ENCODE data around the gene SBNO2. TPM values are rescaled to one million over a fixed set of nuclear protein-coding genes. Genes with fewer than 3 reads are reported as not detected.

The SBNO2 gene
- total RNA-seq, 4 donors from 2014 or later: 26.4 to 71.0 (median 57.8) TPM

DNA sequence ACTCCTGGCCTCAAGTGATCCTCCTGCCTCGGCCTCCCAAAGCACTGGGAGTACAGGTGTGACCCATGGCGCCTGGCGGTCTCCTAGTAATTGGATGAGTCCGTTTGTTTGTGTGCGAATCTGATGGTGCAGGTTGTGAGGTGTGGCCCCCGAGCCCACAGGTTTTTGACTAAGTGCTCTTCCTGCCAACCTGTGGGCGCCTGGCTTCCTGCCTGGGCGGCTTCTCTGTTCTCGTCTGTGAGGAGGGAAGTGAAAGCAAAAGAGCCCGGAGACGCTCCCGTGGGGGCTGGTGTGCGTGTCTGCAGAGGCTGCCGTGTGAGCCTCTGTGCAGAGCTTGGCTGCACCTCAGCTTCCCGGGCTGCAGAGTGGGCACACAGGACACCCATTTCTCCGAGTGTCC lies 97.1 kb downstream of the SBNO2 start:
- peak; percentile 84 to 97 (median 96) for DNase-seq
- Histone ChIP-seq H3K36me3 (peaks cover 0 to 16% (median 0%) of the 10 kb centered on the region in 3 donors), H3K27me3 (no peaks in the 10 kb centered on the region), H3K9me3 (no peaks in the 10 kb centered on the region), H3K4me1 (peaks cover 0 to 62% (median 46%) of the 10 kb centered on the region in 4 donors), H3K4me3 (peak overlapping the region; percentile 13 to 40 (median 22)), H3K27ac (peak overlapping the region; percentile 37 to 90 (median 48))
- TF ChIP-seq, protein P1, sequence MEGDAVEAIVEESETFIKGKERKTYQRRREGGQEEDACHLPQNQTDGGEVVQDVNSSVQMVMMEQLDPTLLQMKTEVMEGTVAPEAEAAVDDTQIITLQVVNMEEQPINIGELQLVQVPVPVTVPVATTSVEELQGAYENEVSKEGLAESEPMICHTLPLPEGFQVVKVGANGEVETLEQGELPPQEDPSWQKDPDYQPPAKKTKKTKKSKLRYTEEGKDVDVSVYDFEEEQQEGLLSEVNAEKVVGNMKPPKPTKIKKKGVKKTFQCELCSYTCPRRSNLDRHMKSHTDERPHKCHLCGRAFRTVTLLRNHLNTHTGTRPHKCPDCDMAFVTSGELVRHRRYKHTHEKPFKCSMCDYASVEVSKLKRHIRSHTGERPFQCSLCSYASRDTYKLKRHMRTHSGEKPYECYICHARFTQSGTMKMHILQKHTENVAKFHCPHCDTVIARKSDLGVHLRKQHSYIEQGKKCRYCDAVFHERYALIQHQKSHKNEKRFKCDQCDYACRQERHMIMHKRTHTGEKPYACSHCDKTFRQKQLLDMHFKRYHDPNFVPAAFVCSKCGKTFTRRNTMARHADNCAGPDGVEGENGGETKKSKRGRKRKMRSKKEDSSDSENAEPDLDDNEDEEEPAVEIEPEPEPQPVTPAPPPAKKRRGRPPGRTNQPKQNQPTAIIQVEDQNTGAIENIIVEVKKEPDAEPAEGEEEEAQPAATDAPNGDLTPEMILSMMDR (IDR thresholded peaks at IDR 0.05): no peak
- TF ChIP-seq POLR2A (IDR thresholded peaks at IDR 0.05): peak in 1 of 2 donors; percentile 20

DNA sequence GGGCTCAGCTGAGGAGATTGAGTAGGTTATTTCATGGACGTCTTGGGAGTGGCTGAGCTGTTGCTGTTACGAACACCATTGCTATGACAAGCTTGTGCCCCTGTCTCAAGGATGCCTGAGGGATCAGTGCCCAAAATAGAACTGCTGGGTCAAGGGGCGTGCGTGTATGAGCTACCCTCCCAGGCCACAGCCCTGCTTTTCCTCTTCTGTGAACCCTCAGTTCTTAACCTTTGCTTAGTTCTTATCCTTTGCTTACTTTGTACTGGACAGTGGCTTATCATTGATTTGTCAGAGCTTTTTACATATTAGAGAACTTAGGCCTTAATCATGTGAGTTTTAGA lies 98.1 kb downstream of the SBNO2 start:
- peak in 1 of 3 donors; percentile 43 for DNase-seq
- no peak for TF ChIP-seq POLR2A (IDR thresholded peaks at IDR 0.05)
- TF ChIP-seq, protein P1 (IDR thresholded peaks at IDR 0.05): no peak
- H3K4me1 ChIP-seq: peaks cover 0 to 61% (median 39%) of the 10 kb centered on the region in 4 donors

DNA sequence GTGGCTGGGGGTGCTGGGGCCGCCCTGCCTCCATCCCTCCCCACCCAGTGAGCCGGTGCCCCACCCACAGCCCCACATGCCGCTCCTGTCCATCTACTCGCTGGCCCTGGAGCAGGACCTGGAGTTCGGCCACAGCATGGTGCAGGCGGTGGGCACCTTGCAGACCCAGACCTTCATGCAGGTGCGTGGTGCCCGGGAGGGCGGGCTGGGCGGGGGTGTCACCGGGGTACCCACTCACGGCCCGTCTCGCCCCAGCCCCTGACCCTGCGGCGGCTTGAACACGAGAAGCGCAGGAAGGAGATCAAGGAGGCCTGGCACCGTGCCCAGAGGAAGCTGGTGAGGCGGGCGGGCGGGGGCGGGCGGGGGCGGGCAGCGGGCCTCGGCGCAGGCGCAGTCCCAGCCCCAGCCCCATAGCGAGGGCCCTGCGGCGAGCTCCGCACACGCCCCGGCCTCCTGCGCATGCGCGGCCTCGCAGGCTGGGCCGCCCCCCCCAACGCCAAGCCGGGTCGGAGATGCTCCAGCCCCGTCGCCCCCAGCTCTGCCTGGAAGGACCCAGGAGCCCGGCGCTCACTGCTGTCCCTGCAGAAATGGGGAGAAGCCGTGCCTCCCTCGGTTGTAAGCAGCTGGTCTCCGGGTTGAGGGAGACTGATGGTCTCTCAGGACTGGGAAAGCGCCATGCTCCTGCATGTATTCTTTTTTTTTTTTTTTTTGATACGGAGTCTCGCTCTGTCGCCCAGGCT lies 99.4 kb downstream of the SBNO2 start:
- Histone ChIP-seq H3K27ac (peak overlapping the region; percentile 44 to 90 (median 50)), H3K9me3 (no peaks in the 10 kb centered on the region), H3K27me3 (peaks cover 0 to 16% of the 10 kb centered on the region in 2 donors), H3K4me1 (peaks cover 0 to 69% (median 44%) of the 10 kb centered on the region in 4 donors), H3K4me3 (peak overlapping the region in 3 of 4 donors; percentile 40 to 45 (median 42)), H3K36me3 (peaks cover 0 to under 1% (median 0%) of the 10 kb centered on the region in 3 donors)
- no peak for TF ChIP-seq POLR2A (IDR thresholded peaks at IDR 0.05)
- TF ChIP-seq, protein P1 (IDR thresholded peaks at IDR 0.05): no peak
- DNase-seq: peak; percentile 92 to 97 (median 94)

More for the DNA sequence above, 98.1 kb downstream of the SBNO2 start:
- H3K9me3 ChIP-seq: no peaks in the 10 kb centered on the region
- H3K36me3 ChIP-seq: peaks cover 0 to 13% (median 0%) of the 10 kb centered on the region in 3 donors
- no peak overlapping the region for H3K4me3 ChIP-seq
- H3K27me3 ChIP-seq: peaks cover 0 to 8% of the 10 kb centered on the region in 2 donors
- peak overlapping the region in 2 of 4 donors; percentile 45 to 90 for H3K27ac ChIP-seq

DNA sequence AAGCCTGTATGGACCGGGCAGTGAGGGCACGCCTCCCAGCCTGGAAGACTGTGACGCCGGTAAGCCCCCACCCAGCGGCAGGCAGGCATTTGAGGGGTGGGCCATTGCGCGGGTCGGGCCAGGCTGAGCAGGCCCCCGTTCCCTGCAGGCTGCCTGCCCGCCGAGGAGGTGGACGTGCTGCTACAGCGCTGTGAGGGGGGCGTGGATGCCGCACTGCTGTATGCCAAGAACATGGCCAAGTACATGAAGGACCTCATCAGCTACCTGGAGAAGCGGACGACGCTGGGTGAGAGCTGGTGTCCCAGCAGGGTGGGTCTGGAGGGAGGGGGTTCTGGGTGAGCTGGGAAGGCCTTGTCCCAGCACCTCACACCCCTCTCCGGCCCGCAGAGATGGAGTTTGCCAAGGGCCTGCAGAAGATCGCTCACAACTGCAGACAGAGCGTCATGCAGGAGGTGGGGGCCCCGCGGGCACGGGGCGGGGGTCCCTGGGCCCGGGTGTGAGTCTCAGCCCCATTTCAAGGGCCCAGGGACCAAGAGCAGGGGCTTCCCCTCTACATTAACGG lies 100.0 kb downstream of the SBNO2 start:
- no peaks in the 10 kb centered on the region for H3K36me3 ChIP-seq
- peaks cover 0 to 16% of the 10 kb centered on the region in 2 donors for H3K27me3 ChIP-seq
- peak overlapping the region in 3 of 4 donors; percentile 40 to 45 (median 42) for H3K4me3 ChIP-seq
- peaks cover 0 to 70% (median 46%) of the 10 kb centered on the region in 4 donors for H3K4me1 ChIP-seq
- H3K27ac ChIP-seq: peak overlapping the region; percentile 44 to 90 (median 50)
- no peak for DNase-seq
- H3K9me3 ChIP-seq: no peaks in the 10 kb centered on the region
- TF ChIP-seq POLR2A (IDR thresholded peaks at IDR 0.05): no peak
- TF ChIP-seq, protein P1 (IDR thresholded peaks at IDR 0.05): no peak

DNA sequence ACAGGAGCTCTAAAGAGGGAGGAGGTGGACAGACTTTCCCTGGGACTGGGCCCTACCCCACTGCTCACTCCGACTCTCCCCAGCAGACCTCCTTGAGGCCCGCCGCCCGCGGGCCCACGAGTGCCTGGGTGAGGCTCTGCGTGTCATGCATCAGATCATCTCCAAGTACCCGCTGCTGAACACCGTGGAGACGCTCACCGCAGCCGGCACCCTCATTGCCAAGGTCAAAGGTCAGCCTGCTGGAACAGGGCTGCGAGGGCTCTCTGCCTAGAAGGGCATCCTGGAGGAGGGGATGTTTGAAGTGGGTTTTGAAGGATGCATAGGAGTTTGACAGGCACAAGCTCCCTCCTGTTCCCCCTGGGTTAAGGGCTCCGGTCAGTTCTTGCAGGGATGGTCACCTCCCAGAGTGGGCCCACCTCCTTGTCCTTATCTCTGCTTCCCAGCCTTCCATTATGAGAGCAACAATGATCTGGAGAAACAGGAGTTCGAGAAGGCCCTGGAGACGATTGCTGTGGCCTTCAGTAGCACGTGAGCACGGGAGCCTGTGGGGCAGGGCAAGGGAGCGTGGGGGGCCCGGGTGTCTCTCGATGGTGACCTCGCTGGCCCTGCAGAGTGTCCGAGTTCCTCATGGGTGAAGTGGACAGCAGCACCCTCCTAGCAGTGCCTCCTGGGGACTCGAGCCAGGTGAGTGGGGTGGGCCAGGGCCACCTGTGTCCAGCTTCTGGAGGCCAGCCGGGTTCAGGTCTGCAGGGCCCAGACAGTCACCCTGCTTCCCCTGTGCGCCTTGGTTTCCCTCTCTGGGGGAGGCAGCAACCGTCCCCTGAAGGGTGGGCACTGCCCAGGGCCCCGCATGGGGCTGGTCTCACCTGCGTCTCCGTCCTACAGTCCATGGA lies 100.8 kb downstream of the SBNO2 start:
- Histone ChIP-seq H3K9me3 (no peaks in the 10 kb centered on the region), H3K27me3 (peaks cover 0 to 19% of the 10 kb centered on the region in 2 donors), H3K4me3 (no peak overlapping the region), H3K27ac (peak overlapping the region in 1 of 4 donors; percentile 90), H3K36me3 (no peaks in the 10 kb centered on the region), H3K4me1 (peaks cover 0 to 66% (median 46%) of the 10 kb centered on the region in 4 donors)
- DNase-seq: peak in 1 of 3 donors; percentile 50
- TF ChIP-seq POLR2A (IDR thresholded peaks at IDR 0.05): no peak
- TF ChIP-seq, protein P1 (IDR thresholded peaks at IDR 0.05): no peak

Data from Peyer's patch (tissue), 4 donors.